GM23248 (cell line): ENCODE results near the gene ASTN1.

Source experiments
- EZH2 ChIP-seq: fragments of 200-600 bp; sonication (generic); IDR thresholded peaks from 2 replicates; pipeline ENCODE4 v1.6.1; 2018; ENCODE audit warnings: antibody characterized with exemption, mild to moderate bottlenecking; ENCODE audit not compliant: insufficient read depth, poor library complexity, severe bottlenecking
- EZH2phosphoT487 ChIP-seq: fragments of 200-600 bp; sonication (generic); IDR thresholded peaks from 2 replicates; pipeline ENCODE4 v1.6.1; 2018; ENCODE audit warnings: antibody characterized with exemption, moderate library complexity, mild to moderate bottlenecking, low read depth; ENCODE audit not compliant: insufficient read depth

- no peak for TF ChIP-seq EZH2
- TF ChIP-seq EZH2phosphoT487, result no peak
Observed at GRCh38 chr1:177162243-177162642, 2.3 kb downstream of the ASTN1 start.
